Endothelial cell of umbilical vein (primary cell): ENCODE results near the gene CTIF. TPM values are rescaled to one million over a fixed set of nuclear protein-coding genes. Genes with fewer than 3 reads are reported as not detected.

Source experiments
- BruUV-seq: library from RNA; stranded (reverse); fragments of 400-500 nt; replicated peaks from 2 replicates; lab custom pipeline; 2021; lab: Mats Ljungman, UMichigan
- CTCF ChIA-PET: fragments of 300-600, 350-600 bp; sonication (Branson Sonifier 250); formaldehyde crosslinking; loops from one replicate; lab custom pipeline; 2021; ENCODE audit warnings: antibody characterized with exemption, inconsistent platforms; lab: Charles Lee
- POLR2A ChIA-PET: fragments of 300-600, 350-600 bp; sonication (Branson Sonifier 250); formaldehyde crosslinking; loops from one replicate; lab custom pipeline; 2021; ENCODE audit warnings: antibody characterized with exemption, inconsistent platforms; lab: Charles Lee
- DNase-seq: peaks from one replicate; pipeline ENCODE4 v3.0.0-alpha.2; 2011; ENCODE audit warnings: low read depth, low spot score
- FAIRE-seq: peaks from 2 replicates; lab custom pipeline; 2011; peaks lifted over from hg19 to GRCh38; lab: Jason Lieb, UNC
- H2AFZ ChIP-seq: 2 replicates; pipeline ENCODE4 v1.6.0; 2012; ENCODE audit warnings: low read depth, low read length, control low read depth, inconsistent platforms
- H3K27ac ChIP-seq: 2 replicates; pipeline ENCODE4 v1.5.1; 2011; ENCODE audit warnings: low read depth, mild to moderate bottlenecking, control low read depth, low read length, moderate library complexity; ENCODE audit not compliant: insufficient read depth
- H3K27me3 ChIP-seq, 2 experiments: 2 replicates each; pipeline versions ENCODE4 v1.6.0 to v1.6.1; 2011; ENCODE audit warnings: low read length in 2 of 2, mixed read lengths in 1 of 2; ENCODE audit not compliant: control insufficient read depth in 2 of 2, insufficient read depth in 2 of 2
- H3K36me3 ChIP-seq, 2 experiments: 2 replicates in 1 of 2; 3 replicates in 1 of 2; pipeline ENCODE4 v1.5.1; 2011; ENCODE audit warnings: low read length in 2 of 2, mild to moderate bottlenecking in 1 of 2, moderate library complexity in 1 of 2; ENCODE audit not compliant: control insufficient read depth in 2 of 2, insufficient read depth in 2 of 2; ENCODE audit errors: extremely low read depth in 1 of 2
- H3K4me1 ChIP-seq: 3 replicates; pipeline ENCODE4 v1.5.1; 2011; ENCODE audit warnings: mild to moderate bottlenecking, low read length; ENCODE audit not compliant: control insufficient read depth, insufficient read depth; ENCODE audit errors: extremely low read depth
- H3K4me2 ChIP-seq: 2 replicates; pipeline ENCODE4 v1.6.1; 2011; ENCODE audit warnings: low read length, control low read depth, mixed read lengths; ENCODE audit not compliant: insufficient read depth
- H3K4me3 ChIP-seq, 3 experiments: fragments of 200-600 bp in 1 of 3; sonication (generic), shearing (Covaris generic) in 1 of 3; replicated peaks in 1 of 3; 2 replicates each; pipeline ENCODE4 v1.5.1; 2011 to 2016; ENCODE audit warnings: control low read depth in 3 of 3, low read length in 3 of 3, mild to moderate bottlenecking in 2 of 3, inconsistent platforms in 1 of 3, low read depth in 1 of 3, moderate library complexity in 1 of 3; ENCODE audit not compliant: insufficient read depth in 1 of 3
- H3K79me2 ChIP-seq: 2 replicates; pipeline ENCODE4 v1.6.0; 2012; ENCODE audit warnings: low read length, inconsistent platforms; ENCODE audit not compliant: control insufficient read depth, insufficient read depth
- H3K9ac ChIP-seq: replicated peaks from 2 replicates; pipeline ENCODE3; 2011; ENCODE audit warnings: low read length, control low read depth; ENCODE audit not compliant: insufficient read depth; ENCODE audit errors: extremely low read depth
- H3K9me1 ChIP-seq: replicated peaks from 3 replicates; pipeline ENCODE4 v1.6.0; 2011; ENCODE audit warnings: mild to moderate bottlenecking, low read length; ENCODE audit not compliant: control insufficient read depth, insufficient read depth; ENCODE audit errors: extremely low read depth
- H3K9me3 ChIP-seq: replicated peaks from 2 replicates; pipeline ENCODE4 v1.5.1; 2012; ENCODE audit warnings: low read length, inconsistent platforms; ENCODE audit not compliant: control insufficient read depth, insufficient read depth
- H4K20me1 ChIP-seq: replicated peaks from 2 replicates; pipeline ENCODE3; 2011; ENCODE audit warnings: mild to moderate bottlenecking, low read length; ENCODE audit not compliant: control insufficient read depth, insufficient read depth; ENCODE audit errors: extremely low read depth
- CTCF ChIP-seq, 2 donors: IDR thresholded peaks; 1 replicate in 1 of 2; 2 replicates in 1 of 2; pipeline ENCODE4 v1.5.1; 2011; ENCODE audit warnings: low read length in 2 of 2, mild to moderate bottlenecking in 2 of 2, moderate library complexity in 2 of 2, control low read depth in 1 of 2, inconsistent platforms in 1 of 2, low read depth in 1 of 2; ENCODE audit not compliant: insufficient read depth in 1 of 2; ENCODE audit errors: extremely low read depth in 1 of 2
- EZH2 ChIP-seq: IDR thresholded peaks from 2 replicates; pipeline ENCODE4 v1.6.1; 2012; ENCODE audit warnings: borderline replicate concordance, low read depth, mild to moderate bottlenecking, moderate library complexity, low read length, inconsistent platforms; ENCODE audit not compliant: severe bottlenecking
- FOS ChIP-seq: IDR thresholded peaks from 2 replicates; pipeline ENCODE4 v1.6.1; 2011; ENCODE audit warnings: mild to moderate bottlenecking, low read length, moderate library complexity, borderline replicate concordance; ENCODE audit not compliant: insufficient read depth
- GATA2 ChIP-seq: IDR thresholded peaks from 2 replicates; pipeline ENCODE4 v1.7.0; 2011; ENCODE audit warnings: low read depth, mild to moderate bottlenecking, moderate library complexity, mixed read lengths, low read length; ENCODE audit not compliant: insufficient read length, insufficient read depth
- JUN ChIP-seq: IDR thresholded peaks from 2 replicates; pipeline ENCODE4 v1.6.1; 2011; ENCODE audit warnings: borderline replicate concordance, low read depth; ENCODE audit not compliant: insufficient read length, insufficient read depth
- MAX ChIP-seq: IDR thresholded peaks from 2 replicates; pipeline ENCODE4 v1.6.1; 2011; ENCODE audit not compliant: insufficient read depth, insufficient read length
- MYC ChIP-seq: IDR thresholded peaks from one replicate; pipeline ENCODE4 v1.6.1; 2011; ENCODE audit warnings: mild to moderate bottlenecking, low read depth, low read length
- POLR2A ChIP-seq: IDR thresholded peaks from 2 replicates; pipeline ENCODE4 v1.6.1; 2012; ENCODE audit warnings: low read depth, mild to moderate bottlenecking, control low read depth, low read length
- POLR2AphosphoS5 ChIP-seq: IDR thresholded peaks from 2 replicates; pipeline ENCODE4 v1.6.1; 2012; ENCODE audit warnings: low read depth, mild to moderate bottlenecking, control low read depth, low read length, moderate library complexity; ENCODE audit not compliant: insufficient read depth
- dilution Hi-C: fragments of 300-500 bp; cut with MboI; formaldehyde crosslinking; loops from one replicate; pipeline ENCODE4 v1.15.0; 2019; ENCODE audit warnings: low sequenced_read_pairs; ENCODE audit not compliant: extremely low pct_ligation_motif_present
- intact Hi-C: fragments of 100-400 bp; cut with micrococcal nuclease; formaldehyde crosslinking; loops from one replicate; pipeline ENCODE4 v1.10.0; 2022
- polyA plus RNA-seq, 4 experiments: library from polyadenylated mRNA; depleted of rRNA in 3 of 4; stranded (reverse) in 3 of 4; unstranded in 1 of 4; fragments of >200 nt; gene quantifications; 2 replicates each; pipeline versions ENCODE4 v1.2.1 to v1.2.3, GENCODE V29; 2011 to 2012; ENCODE audit warnings: missing spikeins in 1 of 4
- total RNA-seq: library from RNA; stranded (reverse); gene quantifications from 2 replicates; pipeline ENCODE4 v1.2.3, GENCODE V29; 2021

The CTIF gene
- total and polyA plus RNA-seq, 2 donors (not counting 3 experiments of a cell fraction or from before 2014, with no cell fraction given): 20.9 to 57.7 TPM

- H3K36me3 ChIP-seq: peaks cover 0 to 5% of the 10 kb centered on the region in 2 experiments
- no peaks in the 10 kb centered on the region for H4K20me1 ChIP-seq
These were observed 164.2 kb downstream of the CTIF start for GRCh38 chr18:48703028-48703386.

More at GRCh38 chr18:48703028-48703386, 164.2 kb downstream of the CTIF start:
- ChIA-PET CTCF (interaction anchor here (1.2 to 2.5 kb wide), 5 partner anchors 8 to 339 kb away, joined by 3 to 9 read pairs (median 3); no protein-coding TSS in a partner anchor), POLR2A (no interaction called here)
- H3K27me3 ChIP-seq: no peaks in the 10 kb centered on the region
- BruUV-seq: no TSS peak
- no peaks in the 10 kb centered on the region for H3K79me2 ChIP-seq
- no peak overlapping the region for H3K4me3 ChIP-seq
- no peak overlapping the region for H3K9ac ChIP-seq
- no peak for DNase-seq
- no peak overlapping the region for H3K4me2 ChIP-seq
- FAIRE-seq: no peak
- H3K4me1 ChIP-seq: no peaks in the 10 kb centered on the region
- no peaks in the 10 kb centered on the region for H3K9me3 ChIP-seq
- no peak overlapping the region for H2AFZ ChIP-seq
- H3K9me1 ChIP-seq: no peaks in the 10 kb centered on the region
- TF ChIP-seq MYC: no peak
- TF ChIP-seq FOS: no peak
- TF ChIP-seq POLR2AphosphoS5: no peak
- no peak for TF ChIP-seq CTCF (IDR thresholded peaks at IDR 0.05; ENCODE audit: extremely low read depth in 1 of 2, insufficient read depth in 1 of 2, low read depth in 1 of 2, low read length in 2 of 2)
- no peak for TF ChIP-seq EZH2
- no peak for TF ChIP-seq JUN
- no peak for TF ChIP-seq GATA2
- no peak for TF ChIP-seq POLR2A
- no peak for TF ChIP-seq MAX
- no peak overlapping the region for H3K27ac ChIP-seq
- intact Hi-C loops (no loop called here), dilution Hi-C loops (no loop called here)
